Kidney (tissue), 14 donors: ENCODE data around the gene ANO1. TPM values are rescaled to one million over a fixed set of nuclear protein-coding genes. Genes with fewer than 3 reads are reported as not detected.

Experiments used
- DNase-seq, 5 donors: peaks; one replicate each; pipeline ENCODE4 v3.0.0-alpha.2; 2013 to 2020
- FAIRE-seq: peaks from 2 replicates; lab custom pipeline; 2012; peaks lifted over from hg19 to GRCh38; lab: Jason Lieb, UNC
- H3K27ac ChIP-seq, 2 donors: one replicate each; pipeline ENCODE4 v1.7.0; 2013; ENCODE audit warnings: low read depth in 2 of 2, low read length in 2 of 2, inconsistent platforms in 1 of 2
- H3K27me3 ChIP-seq: one replicate; pipeline ENCODE4 v1.7.1; 2013; ENCODE audit warnings: low read length, inconsistent platforms; ENCODE audit not compliant: control insufficient read depth, insufficient read depth
- H3K36me3 ChIP-seq, 3 donors: one replicate each; pipeline versions ENCODE4 v1.7.0 to v1.7.1; 2013; ENCODE audit warnings: low read length in 3 of 3, control low read depth in 1 of 3, inconsistent platforms in 1 of 3; ENCODE audit not compliant: insufficient read depth in 3 of 3, control insufficient read depth in 2 of 3
- H3K4me1 ChIP-seq, 3 donors: one replicate each; pipeline versions ENCODE4 v1.7.0 to v1.7.1; 2013; ENCODE audit warnings: low read length in 3 of 3, inconsistent platforms in 1 of 3, low read depth in 1 of 3; ENCODE audit not compliant: control insufficient read depth in 2 of 3, insufficient read depth in 2 of 3
- H3K4me3 ChIP-seq, 3 donors: one replicate each; pipeline versions ENCODE4 v1.7.0 to v1.8.1; 2013; ENCODE audit warnings: low read length in 3 of 3, control low read depth in 1 of 3, inconsistent platforms in 1 of 3
- H3K9ac ChIP-seq, 3 donors: one replicate each; pipeline versions ENCODE4 v1.7.0 to v1.7.1; 2013; ENCODE audit warnings: low read length in 3 of 3, control low read depth in 1 of 3, inconsistent platforms in 1 of 3
- H3K9me3 ChIP-seq, 3 donors: one replicate each; pipeline versions ENCODE4 v1.7.0 to v1.7.1; 2013; ENCODE audit warnings: low read length in 3 of 3, control low read depth in 1 of 3, inconsistent platforms in 1 of 3; ENCODE audit not compliant: control insufficient read depth in 2 of 3, insufficient read depth in 1 of 3
- intact Hi-C: fragments of 100-400 bp; cut with DNase I; formaldehyde crosslinking; loops from one replicate; pipeline ENCODE4 v1.11.1; 2022
- polyA plus RNA-seq: library from polyadenylated mRNA; stranded (reverse); fragments of 350-450 nt; fragmentation: Illumina TruSeq; extraction: RNeasy Lipid Tissue Mini Kit (QIAGEN cat#74804); gene quantifications from one replicate; pipeline ENCODE4 v1.2.3, GENCODE V29; 2014; ENCODE audit warnings: low read depth, low replicate concordance; ENCODE audit not compliant: insufficient read depth
- total RNA-seq: library from RNA; stranded (reverse); fragmentation: NEBNext Ultra II Directional; extraction: Animal tissue kit (Norgen Biotek cat#: 25700); gene quantifications from one replicate; pipeline ENCODE4 v1.2.1, GENCODE V29; 2021
- TF ChIP-seq, protein P1 (sequence below): IDR thresholded peaks from 3 replicates; pipeline ENCODE4 v1.5.1; 2012; ENCODE audit warnings: mild to moderate bottlenecking, moderate library complexity, borderline replicate concordance; ENCODE audit not compliant: insufficient read depth; ENCODE audit errors: extremely low read depth
- donor health status: control.
- donor health status: control.
- donor health status: control.
- donor health status: control.
- donor health status: control.
- donor health status: DM: yes; HTN: yes; CAD: no.
- donor health status: Normal renal cell carcinoma (clear cell type).

ANO1 gene
- total and polyA plus RNA-seq, 2 donors from 2014 or later, result 2.0 to 15.1 TPM

DNA sequence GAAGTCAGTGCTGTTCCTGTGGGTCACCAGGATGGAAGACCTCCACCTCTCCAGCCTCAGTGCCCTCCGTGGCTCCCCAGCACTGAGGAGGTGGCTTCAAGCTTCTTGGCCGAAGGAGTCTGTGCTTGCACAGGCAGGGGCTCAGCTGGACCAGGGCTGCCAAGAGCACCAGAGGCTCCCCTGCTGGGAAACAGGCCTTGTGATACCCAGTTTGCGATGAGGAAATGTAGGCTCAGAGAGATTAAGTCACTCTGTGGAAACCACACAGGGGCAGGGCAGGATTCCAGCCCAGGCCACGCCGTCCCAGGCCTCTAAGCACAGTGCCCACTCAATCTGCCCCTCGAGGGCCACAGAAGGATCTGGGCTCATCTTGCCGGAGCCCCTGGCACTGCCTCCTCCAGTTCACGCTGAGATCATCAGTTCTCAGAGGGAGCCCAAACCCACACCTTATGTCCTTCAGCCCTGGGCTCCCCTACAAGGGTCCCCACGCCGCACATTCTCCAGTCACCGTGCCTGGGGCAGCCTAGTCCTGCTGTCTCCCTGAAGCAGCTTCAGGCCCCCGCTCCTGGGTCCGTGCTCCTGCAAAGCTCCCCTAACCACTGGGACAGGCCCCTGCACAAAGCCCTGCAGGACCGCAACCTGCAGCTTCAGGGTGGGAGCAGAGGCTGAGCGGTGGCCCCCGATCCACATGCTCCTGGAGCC, 21.6 kb downstream of the ANO1 start:
- Histone ChIP-seq H3K27ac (no peak overlapping the region), H3K4me1 (no peaks in the 10 kb centered on the region), H3K9me3 (no peaks in the 10 kb centered on the region), H3K9ac (no peak overlapping the region), H3K36me3 (no peaks in the 10 kb centered on the region), H3K4me3 (no peak overlapping the region), H3K27me3 (no peaks in the 10 kb centered on the region)
- intact Hi-C loops, result no loop called here
- FAIRE-seq (no peak), DNase-seq (peak in 1 of 5 donors; percentile 74)
- TF ChIP-seq, protein P1, sequence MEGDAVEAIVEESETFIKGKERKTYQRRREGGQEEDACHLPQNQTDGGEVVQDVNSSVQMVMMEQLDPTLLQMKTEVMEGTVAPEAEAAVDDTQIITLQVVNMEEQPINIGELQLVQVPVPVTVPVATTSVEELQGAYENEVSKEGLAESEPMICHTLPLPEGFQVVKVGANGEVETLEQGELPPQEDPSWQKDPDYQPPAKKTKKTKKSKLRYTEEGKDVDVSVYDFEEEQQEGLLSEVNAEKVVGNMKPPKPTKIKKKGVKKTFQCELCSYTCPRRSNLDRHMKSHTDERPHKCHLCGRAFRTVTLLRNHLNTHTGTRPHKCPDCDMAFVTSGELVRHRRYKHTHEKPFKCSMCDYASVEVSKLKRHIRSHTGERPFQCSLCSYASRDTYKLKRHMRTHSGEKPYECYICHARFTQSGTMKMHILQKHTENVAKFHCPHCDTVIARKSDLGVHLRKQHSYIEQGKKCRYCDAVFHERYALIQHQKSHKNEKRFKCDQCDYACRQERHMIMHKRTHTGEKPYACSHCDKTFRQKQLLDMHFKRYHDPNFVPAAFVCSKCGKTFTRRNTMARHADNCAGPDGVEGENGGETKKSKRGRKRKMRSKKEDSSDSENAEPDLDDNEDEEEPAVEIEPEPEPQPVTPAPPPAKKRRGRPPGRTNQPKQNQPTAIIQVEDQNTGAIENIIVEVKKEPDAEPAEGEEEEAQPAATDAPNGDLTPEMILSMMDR, result no peak

DNA sequence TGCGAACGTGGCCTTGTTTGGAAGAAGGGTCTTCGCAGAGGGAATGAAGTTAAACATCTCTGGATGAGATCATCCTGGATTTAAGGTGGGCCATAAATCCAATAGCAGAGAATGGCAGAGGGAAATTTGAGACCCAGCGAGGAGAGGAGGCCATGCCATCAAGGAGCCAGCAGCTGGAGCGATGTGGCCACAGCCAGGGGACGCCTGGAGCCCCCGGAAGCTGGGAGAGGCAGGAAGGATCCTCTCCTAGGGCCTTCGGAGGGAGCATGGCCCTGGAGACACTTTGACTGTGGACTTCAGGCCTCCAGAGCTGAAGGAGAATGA, 22.1 kb downstream of the ANO1 start:
- no peaks in the 10 kb centered on the region for H3K9me3 ChIP-seq
- TF ChIP-seq, protein P1, result no peak
- H3K27me3 ChIP-seq, result no peaks in the 10 kb centered on the region
- no peak for FAIRE-seq
- no peaks in the 10 kb centered on the region for H3K36me3 ChIP-seq
- H3K9ac ChIP-seq, result no peak overlapping the region
- DNase-seq, result peak in 3 of 5 donors; percentile 79 to 81 (median 80)
- no peak overlapping the region for H3K4me3 ChIP-seq
- intact Hi-C loops, result no loop called here
- no peaks in the 10 kb centered on the region for H3K4me1 ChIP-seq
- H3K27ac ChIP-seq, result no peak overlapping the region

DNA sequence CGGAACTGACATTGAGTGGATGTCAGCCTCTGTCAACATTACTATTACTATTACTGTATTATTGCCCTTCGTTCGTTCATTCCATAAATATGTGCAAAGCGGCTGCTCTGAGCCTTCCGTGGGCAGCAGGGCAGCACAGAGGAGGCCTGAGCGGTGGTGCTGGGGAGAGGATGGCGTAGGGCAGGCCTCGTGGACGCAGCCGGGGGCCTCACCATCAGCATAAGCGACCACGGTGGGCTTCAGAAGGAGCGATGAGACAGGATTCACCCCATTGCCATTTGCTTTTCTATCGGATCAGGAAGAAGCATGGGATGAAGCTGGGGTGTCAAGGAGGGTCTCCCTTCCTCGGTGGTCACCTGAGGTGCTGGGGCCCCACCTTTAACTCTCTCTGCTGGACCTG, 22.7 kb downstream of the ANO1 start:
- no peaks in the 10 kb centered on the region for H3K4me1 ChIP-seq
- no peak overlapping the region for H3K4me3 ChIP-seq
- H3K9ac ChIP-seq, result no peak overlapping the region
- no peaks in the 10 kb centered on the region for H3K36me3 ChIP-seq
- DNase-seq (no peak), FAIRE-seq (no peak)
- no peaks in the 10 kb centered on the region for H3K27me3 ChIP-seq
- TF ChIP-seq, protein P1, result no peak
- H3K27ac ChIP-seq, result no peak overlapping the region
- intact Hi-C loops, result no loop called here
- no peaks in the 10 kb centered on the region for H3K9me3 ChIP-seq
